NCI-H2227 (cell line): ENCODE data around the gene GGCX.

Experiments used
- DNase-seq: peaks from one replicate; lab custom pipeline; 2025; ENCODE audit not compliant: unreplicated experiment; lab: John Stamatoyannopoulos, UW

GGCX gene

GRCh38 chr2:85542777-85543176 is 18.5 kb downstream of the GGCX start:
- no peak for DNase-seq

DNA sequence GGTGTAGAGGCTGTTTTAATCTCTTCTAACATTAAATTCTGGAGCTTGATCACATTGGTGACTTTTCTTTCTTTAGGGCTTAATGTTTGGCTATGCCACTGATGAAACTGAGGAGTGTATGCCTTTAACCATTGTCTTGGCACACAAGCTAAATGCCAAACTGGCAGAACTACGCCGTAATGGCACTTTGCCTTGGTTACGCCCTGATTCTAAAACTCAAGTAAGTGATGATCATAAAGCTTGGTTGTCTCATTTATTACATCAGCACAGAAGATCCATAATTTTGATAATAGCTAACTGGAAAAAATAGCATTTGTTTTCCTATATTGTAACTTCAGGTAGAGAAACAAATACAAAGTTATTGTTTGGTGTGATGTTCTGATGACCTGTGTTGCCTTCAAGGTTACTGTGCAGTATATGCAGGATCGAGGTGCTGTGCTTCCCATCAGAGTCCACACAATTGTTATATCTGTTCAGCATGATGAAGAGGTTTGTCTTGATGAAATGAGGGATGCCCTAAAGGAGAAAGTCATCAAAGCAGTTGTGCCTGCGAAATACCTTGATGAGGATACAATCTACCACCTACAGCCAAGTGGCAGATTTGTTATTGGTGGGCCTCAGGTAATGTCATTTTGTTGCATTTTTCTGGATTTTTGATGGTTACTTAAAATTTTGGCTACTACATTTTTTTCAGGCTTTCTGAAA is 19.4 kb downstream of the GGCX start:
- no peak for DNase-seq

DNA sequence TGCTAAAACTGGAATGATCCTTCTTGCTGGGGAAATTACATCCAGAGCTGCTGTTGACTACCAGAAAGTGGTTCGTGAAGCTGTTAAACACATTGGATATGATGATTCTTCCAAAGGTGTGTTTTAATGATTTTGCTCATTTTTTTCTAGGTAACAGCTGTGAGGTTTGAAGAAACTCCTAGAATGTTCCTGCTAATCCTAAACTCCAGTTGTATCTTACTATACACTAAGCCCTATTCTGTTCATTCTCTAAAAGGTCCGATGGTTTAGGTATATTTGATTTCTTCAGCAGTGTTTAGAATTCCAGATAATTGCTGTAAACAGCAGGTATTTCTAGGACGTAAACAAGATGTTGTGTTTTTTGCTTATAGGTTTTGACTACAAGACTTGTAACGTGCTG is 20.0 kb downstream of the GGCX start:
- DNase-seq, result no peak

- DNase-seq, result no peak
These were observed 21.1 kb downstream of the GGCX start for GRCh38 chr2:85540133-85540648.

GRCh38 chr2:85539361-85540132 is 21.7 kb downstream of the GGCX start:
- peak; percentile 72 for DNase-seq

DNA sequence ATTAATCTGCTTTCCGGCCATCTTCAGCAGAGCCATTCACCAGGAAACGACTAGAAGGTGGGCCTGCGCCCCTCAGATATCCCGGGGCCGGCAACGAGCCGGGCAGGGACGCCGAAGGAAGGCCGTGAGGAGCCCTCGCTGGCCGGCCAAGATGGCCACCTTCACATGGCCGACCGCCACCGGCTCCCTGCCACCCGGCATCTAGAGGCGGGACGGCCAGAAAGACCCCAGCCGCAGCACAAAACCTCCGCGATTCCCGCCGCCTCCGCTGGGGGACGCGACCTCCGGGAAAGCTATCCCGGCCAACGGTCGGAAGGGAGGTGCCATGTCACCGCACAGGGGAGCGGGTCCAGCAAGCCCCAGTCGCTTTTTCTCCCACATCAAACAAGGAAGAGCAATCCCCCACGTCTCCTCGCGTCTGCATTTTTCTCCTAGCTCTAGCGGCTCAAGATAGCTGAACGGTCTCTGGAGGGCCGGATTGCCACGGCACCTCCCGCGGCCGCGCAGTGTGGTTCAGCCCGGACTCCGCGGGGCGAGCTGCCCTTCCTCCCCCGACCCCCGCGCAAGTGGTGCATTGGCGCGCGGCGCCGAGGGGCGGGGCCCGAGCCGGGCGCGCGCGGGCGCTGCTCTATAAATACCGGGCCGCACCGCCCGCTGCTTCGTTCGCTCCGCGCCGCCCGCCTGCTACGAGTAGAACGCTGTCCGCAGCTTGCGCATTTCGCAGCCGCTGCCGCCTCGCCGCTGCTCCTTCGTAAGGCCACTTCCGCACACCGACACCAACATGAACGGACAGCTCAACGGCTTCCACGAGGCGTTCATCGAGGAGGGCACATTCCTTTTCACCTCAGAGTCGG is 22.6 kb downstream of the GGCX start, which contains the start of gene MAT2A:
Gene MAT2A (plus strand): TSS at position 662 of the 854 bp plus-strand sequence. CDS start 120 bp downstream, at position 782.
- DNase-seq, result peak; percentile 96

- DNase-seq, result peak; percentile 83
These were observed 23.4 kb downstream of the GGCX start for GRCh38 chr2:85537600-85538506.

DNA sequence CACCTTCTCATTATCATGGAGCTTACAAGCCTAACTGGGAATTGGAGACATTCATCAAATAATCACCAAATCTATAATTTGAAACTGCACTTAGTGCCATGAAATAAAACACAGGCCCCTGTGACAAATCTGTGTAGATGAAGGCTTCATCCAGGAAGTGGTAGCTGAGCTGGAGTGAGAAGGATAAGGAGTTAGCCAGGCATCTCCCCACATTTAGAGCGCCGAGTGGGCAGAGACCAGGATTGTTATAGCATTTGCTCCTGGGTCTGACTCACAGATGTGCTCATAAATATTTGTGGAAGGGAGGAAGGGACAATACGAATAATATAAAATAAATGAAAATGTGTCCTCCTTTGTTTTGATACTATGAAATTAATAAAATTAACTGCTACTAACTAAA is 24.8 kb downstream of the GGCX start:
- DNase-seq, result peak; percentile 47

- no peak for DNase-seq
These were observed 26.4 kb downstream of the GGCX start for GRCh38 chr2:85534881-85535280.

DNA sequence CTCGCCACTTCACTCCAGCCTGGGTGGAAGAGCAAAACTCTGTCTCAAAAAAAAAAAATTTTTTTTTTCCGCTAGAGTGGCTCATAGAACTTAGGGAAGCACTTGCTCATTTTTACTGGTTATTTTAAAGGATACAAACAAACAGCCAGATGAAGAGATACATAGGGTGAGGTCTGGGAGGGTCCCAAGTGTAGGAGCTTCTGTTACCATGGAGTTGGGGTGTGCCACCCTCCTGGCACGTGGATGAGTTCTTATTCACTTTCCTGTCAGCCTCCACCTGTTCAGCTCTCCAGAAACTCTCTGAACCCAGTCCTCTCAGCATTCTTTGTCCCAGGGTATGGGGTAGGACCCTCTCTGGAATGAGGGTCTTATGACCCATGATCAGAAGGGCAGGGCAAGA is 27.2 kb downstream of the GGCX start:
- DNase-seq, result no peak

DNA sequence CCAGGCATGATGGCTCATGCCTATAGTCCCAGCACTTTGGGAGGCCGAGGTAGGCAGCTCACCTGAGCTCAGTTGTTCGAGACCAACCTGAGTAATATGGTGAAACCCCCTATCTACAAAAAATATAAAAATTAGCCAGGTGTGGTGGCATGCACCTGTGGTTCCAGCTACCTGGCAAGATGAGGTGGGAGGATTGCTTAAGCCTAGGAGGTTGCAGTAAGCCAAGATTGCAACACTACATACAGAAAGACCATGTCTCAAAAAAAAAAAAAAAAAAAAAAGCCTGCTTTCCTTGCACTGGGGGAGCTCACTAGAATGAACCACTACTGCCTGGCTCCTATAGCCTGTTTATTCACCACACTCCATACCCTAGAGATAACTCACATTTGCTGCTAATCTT is 29.7 kb downstream of the GGCX start:
- no peak for DNase-seq

- DNase-seq, result no peak
These were observed 31.5 kb downstream of the GGCX start for GRCh38 chr2:85529809-85530208.

DNA sequence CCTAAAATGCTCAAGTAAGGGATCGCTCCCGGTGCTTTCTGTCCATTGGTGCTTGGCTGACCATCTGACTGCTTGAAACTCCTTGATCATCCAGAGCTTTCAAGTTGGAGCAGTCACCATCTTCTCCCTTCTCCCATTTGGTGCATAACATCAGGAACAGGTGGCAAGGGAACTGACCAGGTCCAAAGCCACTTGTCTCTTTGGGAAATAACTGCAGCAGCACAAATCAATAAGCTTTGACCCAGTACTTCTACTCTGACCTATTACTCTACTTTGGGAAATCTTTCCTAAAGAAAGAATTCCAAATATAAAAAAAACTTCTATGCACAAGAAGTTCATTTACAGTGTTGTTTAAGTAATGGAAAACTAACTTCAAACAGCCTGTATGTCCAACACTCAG is 32.9 kb downstream of the GGCX start:
- no peak for DNase-seq

DNA sequence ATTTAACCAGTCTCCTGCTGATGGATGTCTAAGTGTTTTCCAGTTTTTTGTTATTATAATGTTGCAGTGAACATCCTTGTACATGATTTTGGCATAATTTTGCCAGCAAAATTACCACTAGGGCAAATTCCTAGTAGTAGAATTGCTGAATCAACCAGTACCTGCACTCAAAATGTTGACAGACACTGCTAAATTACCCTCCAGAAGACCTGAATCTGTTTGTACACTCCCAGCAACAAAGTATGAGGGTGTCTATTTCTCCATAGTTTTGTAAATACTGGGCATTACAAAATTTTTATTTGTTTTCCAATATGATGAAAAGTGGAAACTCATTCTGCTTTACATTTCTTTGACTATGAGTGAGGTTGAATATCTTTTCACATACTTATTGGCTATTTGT is 33.5 kb downstream of the GGCX start:
- no peak for DNase-seq

GRCh38 chr2:85525567-85525966 is 35.7 kb downstream of the GGCX start:
- DNase-seq, result no peak

GRCh38 chr2:85525029-85525428 is 36.3 kb downstream of the GGCX start:
- no peak for DNase-seq

- DNase-seq, result peak; percentile 21
These were observed 36.9 kb downstream of the GGCX start for GRCh38 chr2:85524336-85524908.

DNA sequence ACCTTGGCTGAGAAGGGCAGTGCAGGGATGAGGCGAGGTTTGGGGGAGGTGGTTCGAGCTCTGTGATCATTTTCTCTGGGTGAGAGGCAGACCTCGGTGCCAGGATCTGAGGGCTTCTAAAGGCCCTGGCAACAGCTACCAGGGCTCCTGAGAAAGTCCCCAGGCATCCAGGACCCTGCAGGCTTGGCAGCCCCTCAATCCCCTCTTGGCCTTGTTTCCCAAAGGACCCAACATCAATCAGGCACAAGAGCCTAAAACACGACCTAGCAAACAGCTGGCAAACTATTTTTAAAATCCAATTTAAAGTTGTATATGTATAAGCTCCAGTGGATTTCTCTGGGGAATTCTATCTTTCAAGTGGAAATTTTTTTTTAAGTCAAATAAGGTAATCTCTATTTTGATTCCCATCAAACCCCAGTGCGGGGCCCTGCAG is 37.4 kb downstream of the GGCX start:
- no peak for DNase-seq

DNA sequence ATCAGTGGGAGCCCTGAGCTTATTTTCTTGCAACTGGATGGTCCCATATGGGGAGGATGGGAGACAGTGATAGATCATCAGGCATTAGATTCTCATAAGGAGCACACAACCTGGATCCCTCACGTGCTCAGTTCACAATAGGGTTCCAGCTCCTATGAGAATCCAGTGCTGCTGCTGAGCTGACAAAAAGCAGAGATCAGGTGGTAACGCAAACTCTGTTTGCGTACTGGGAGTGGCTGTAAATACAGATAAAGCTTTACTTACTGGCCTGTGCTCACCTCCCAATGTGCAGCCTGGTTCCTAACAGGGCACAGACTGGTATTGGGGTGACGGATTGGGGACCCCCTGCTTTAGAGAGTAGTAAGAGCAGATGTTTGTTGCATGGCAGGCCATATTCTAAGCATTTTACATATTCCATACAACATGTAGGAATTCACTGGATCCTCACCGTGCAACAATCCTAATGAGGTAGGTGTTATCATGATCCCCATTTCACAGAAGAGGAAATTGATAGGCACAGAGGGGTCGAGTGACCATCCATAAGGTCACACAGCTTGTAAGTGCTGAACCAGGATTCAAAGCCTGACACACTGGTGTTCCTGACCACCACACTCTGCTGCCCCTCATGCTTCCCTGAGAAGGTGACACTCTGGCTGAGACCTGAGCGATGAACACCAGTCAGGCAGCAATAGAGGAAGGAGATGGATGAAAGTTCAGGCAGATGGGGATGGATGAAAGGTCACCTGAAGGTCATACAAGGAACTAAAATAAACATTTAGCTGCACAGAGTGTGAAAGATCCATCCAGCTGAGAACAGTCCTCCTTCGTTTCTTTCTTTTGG is 38.0 kb downstream of the GGCX start:
- no peak for DNase-seq
